Measurements from ENCODE around the gene ATP13A4. TPM values are rescaled to one million over a fixed set of nuclear protein-coding genes. Genes with fewer than 3 reads are reported as not detected.

The ATP13A4 gene
- total RNA-seq, 1 experiment from 2014 or later = not detected

GRCh38 chr3:193572426-193572908, 17.8 kb upstream of the ATP13A4 start:
- H3K27me3 Mint-ChIP-seq (ENCODE audit: insufficient read depth, unreplicated experiment) = peaks cover 13% of the 10 kb centered on the region
- no TSS peak for BruUV-seq (replicated peaks)
- ChIA-PET POLR2A (interaction anchor here (1.1 kb wide), 1 partner anchor 756 kb away, joined by 3 read pairs; no protein-coding TSS in a partner anchor), CTCF (interaction anchor here (0.6 to 7.6 kb wide), 23 partner anchors 8 to 1003 kb away, joined by 3 to 159 read pairs (median 3); no protein-coding TSS in a partner anchor)
- no peak overlapping the region for H3K27ac Mint-ChIP-seq (ENCODE audit: low read depth, unreplicated experiment)
- H3K9me3 Mint-ChIP-seq (ENCODE audit: unreplicated experiment) = no peaks in the 10 kb centered on the region
- no peak overlapping the region for H3K4me3 Mint-ChIP-seq (ENCODE audit: unreplicated experiment)
- H3K4me1 Mint-ChIP-seq (ENCODE audit: insufficient read depth, unreplicated experiment) = peaks cover 10% of the 10 kb centered on the region
- TF ChIP-seq CTCF (IDR thresholded peaks at IDR 0.05; ENCODE audit: unreplicated experiment) = peak; percentile 78
- intact Hi-C loops (cut with micrococcal nuclease) = loop anchor here (1.0 to 5.0 kb wide), 7 partner anchors 111 to 1105 kb away; partner anchors contain the start of gene MB21D2
- H3K36me3 Mint-ChIP-seq (ENCODE audit: insufficient read depth, unreplicated experiment) = no peaks in the 10 kb centered on the region
- peak; percentile 80 for DNase-seq (ENCODE audit: unreplicated experiment)

DNA sequence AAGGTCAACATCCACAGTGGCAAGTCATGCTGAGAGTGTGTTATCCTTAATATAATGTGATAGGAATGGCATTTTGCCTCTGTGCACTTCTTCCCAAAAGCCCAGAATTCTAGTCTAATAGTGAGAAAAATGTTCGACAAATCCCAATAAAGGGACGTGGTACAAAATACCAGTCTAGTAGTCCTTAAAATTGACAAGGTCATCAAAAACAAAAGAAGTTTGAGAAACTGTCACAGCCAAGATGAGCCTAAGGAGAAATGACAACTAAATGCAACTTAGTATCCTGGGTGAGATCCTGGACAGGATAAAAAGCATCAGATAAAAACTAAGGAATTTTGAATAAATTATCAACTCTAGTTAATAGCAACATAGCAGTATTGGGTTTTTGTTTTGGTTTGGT, 14.4 kb upstream of the ATP13A4 start:
- Mint-ChIP-seq H3K4me1 (ENCODE audit: insufficient read depth, unreplicated experiment) (peaks cover 5% of the 10 kb centered on the region), H3K9me3 (ENCODE audit: unreplicated experiment) (no peaks in the 10 kb centered on the region), H3K4me3 (ENCODE audit: unreplicated experiment) (no peak overlapping the region), H3K27ac (ENCODE audit: low read depth, unreplicated experiment) (no peak overlapping the region), H3K36me3 (ENCODE audit: insufficient read depth, unreplicated experiment) (no peaks in the 10 kb centered on the region), H3K27me3 (ENCODE audit: insufficient read depth, unreplicated experiment) (no peaks in the 10 kb centered on the region)
- intact Hi-C loops (cut with micrococcal nuclease) = no loop called here
- no peak for TF ChIP-seq CTCF (IDR thresholded peaks at IDR 0.05; ENCODE audit: unreplicated experiment)
- BruUV-seq (replicated peaks) = no TSS peak
- POLR2A ChIA-PET = no interaction called here
- CTCF ChIA-PET = interaction anchor here (1.1 to 7.6 kb wide), 5 partner anchors 9 to 755 kb away, joined by 3 to 159 read pairs (median 7); no protein-coding TSS in a partner anchor
- no peak for DNase-seq (ENCODE audit: unreplicated experiment)

DNA sequence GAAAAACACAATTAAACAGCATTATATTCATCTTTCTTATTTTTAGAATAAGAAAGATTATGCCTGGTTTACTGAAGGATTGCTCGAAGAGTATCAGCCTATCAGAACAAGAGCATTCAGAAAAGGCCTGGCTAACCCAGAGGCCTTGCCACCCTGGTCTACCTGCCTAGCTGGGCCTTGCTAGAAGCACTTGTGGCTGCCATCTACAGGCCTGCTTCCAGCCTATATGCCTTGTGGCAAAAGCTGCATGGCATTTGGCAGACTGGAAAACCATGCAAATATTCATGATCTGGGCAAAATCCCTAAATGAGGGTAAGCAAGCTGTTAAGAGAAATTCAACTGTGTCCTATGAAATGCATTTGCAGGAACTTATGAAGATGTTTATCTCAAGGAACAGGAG, 9.3 kb upstream of the ATP13A4 start:
- H3K27ac Mint-ChIP-seq (ENCODE audit: low read depth, unreplicated experiment) = no peak overlapping the region
- DNase-seq (ENCODE audit: unreplicated experiment) = peak; percentile 22
- H3K36me3 Mint-ChIP-seq (ENCODE audit: insufficient read depth, unreplicated experiment) = no peaks in the 10 kb centered on the region
- TF ChIP-seq CTCF (IDR thresholded peaks at IDR 0.05; ENCODE audit: unreplicated experiment) = no peak
- no peaks in the 10 kb centered on the region for H3K27me3 Mint-ChIP-seq (ENCODE audit: insufficient read depth, unreplicated experiment)
- H3K4me3 Mint-ChIP-seq (ENCODE audit: unreplicated experiment) = no peak overlapping the region
- intact Hi-C loops (cut with micrococcal nuclease) = no loop called here
- ChIA-PET CTCF (interaction anchor here (0.6 to 1.6 kb wide), 9 partner anchors 8 to 816 kb away, joined by 3 to 6 read pairs (median 3); no protein-coding TSS in a partner anchor), POLR2A (no interaction called here)
- no peaks in the 10 kb centered on the region for H3K9me3 Mint-ChIP-seq (ENCODE audit: unreplicated experiment)
- H3K4me1 Mint-ChIP-seq (ENCODE audit: insufficient read depth, unreplicated experiment) = no peaks in the 10 kb centered on the region
- BruUV-seq (replicated peaks) = no TSS peak

GRCh38 chr3:193563426-193563825, 8.7 kb upstream of the ATP13A4 start:
- DNase-seq (ENCODE audit: unreplicated experiment) = no peak
- CTCF ChIA-PET = interaction anchor here (0.6 to 1.8 kb wide), 5 partner anchors 104 to 1088 kb away, joined by 3 to 6 read pairs (median 3); no protein-coding TSS in a partner anchor
- Mint-ChIP-seq H3K27me3 (ENCODE audit: insufficient read depth, unreplicated experiment) (no peaks in the 10 kb centered on the region), H3K36me3 (ENCODE audit: insufficient read depth, unreplicated experiment) (no peaks in the 10 kb centered on the region), H3K27ac (ENCODE audit: low read depth, unreplicated experiment) (no peak overlapping the region), H3K4me1 (ENCODE audit: insufficient read depth, unreplicated experiment) (no peaks in the 10 kb centered on the region), H3K9me3 (ENCODE audit: unreplicated experiment) (no peaks in the 10 kb centered on the region), H3K4me3 (ENCODE audit: unreplicated experiment) (no peak overlapping the region)
- no TSS peak for BruUV-seq (replicated peaks)
- intact Hi-C loops (cut with micrococcal nuclease) = no loop called here
- POLR2A ChIA-PET = no interaction called here
- TF ChIP-seq CTCF (IDR thresholded peaks at IDR 0.05; ENCODE audit: unreplicated experiment) = no peak
